ENCODE results near the gene ZFHX3. TPM values are rescaled to one million over a fixed set of nuclear protein-coding genes. Genes with fewer than 3 reads are reported as not detected.

The ZFHX3 gene
- total RNA-seq, 1 donor from 2014 or later: 2.3 TPM

DNA sequence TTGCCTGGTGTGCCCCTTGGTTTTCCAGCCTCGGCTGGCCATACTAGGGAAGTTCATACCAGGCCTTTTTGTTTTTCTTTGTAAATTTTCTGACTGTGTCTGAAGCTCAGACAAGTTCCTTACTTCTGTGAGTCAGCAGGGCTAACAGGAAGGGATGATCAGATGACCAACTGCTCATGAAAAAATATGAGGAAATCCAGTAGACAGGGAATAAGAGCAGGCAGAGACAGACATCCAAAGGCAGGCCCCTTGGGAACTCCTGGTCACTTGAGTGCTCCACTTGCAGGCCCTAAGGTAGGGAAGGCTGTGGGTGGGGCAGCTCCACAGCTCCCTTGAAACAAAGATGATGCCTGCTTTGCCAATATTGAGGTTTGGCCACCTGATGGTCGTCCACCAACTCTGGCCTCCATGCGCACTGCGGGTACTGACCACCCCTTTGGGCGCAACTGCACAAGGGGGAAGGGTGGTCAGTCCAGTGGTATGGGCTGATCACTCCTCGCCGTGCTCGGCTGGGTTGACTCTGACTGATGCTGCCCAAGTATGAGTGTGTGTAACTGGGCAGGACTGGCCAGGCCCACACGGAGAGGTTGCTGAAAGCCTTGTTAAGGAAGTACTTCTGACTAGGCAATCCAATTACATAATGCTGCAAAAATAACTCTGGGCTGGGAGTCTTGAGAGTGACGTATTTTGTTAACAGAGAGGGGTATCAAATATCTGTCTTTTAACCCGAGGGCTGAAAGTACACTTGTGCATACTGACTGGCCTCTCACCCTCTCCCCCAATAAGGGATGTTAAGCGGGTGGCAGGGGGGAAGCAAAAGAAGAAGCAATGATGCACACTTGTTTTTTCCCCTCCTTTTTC, 20.8 kb upstream of the ZFHX3 start:
- no peak for DNase-seq

DNA sequence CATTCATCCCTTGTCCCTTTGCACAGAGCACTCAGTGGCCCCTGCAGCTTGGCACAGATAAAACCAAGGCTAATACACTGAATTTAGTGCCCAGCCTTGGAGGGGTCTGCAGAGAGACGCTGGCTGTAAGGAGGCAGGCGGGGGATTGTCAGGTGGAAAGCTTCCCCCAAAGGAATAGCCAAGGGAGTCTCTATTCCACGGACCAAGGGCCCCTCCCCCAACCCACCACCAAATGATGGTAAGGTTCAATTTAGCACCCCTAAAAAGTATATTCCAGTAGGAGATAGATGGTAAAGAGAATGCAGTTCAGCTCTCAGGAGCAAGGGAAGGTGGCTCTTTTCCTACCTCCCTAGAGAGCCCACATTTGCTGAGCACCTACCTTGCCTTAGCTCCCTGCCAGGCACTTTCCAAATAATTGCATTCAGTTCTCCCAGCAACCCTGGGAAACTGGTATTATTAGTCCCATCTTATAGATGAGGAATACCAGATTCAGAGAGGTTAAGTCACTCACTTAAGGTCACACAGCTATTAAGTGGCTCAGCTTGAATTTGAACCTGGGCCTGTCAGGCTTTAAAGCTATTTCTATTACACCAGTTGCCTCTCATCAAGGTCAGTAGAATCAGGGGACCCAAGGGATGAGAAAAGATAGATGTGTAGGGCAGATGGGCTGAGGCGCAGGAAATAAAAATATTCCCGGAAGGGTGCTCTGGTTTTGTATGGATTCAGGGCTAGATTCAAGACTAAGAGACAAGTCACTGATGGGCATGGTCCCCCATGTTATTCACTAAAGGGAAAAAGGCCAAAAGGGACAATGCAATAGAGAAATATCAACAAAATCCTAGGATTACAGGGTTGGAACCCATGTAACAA, 20.0 kb upstream of the ZFHX3 start:
- no peak for DNase-seq

DNA sequence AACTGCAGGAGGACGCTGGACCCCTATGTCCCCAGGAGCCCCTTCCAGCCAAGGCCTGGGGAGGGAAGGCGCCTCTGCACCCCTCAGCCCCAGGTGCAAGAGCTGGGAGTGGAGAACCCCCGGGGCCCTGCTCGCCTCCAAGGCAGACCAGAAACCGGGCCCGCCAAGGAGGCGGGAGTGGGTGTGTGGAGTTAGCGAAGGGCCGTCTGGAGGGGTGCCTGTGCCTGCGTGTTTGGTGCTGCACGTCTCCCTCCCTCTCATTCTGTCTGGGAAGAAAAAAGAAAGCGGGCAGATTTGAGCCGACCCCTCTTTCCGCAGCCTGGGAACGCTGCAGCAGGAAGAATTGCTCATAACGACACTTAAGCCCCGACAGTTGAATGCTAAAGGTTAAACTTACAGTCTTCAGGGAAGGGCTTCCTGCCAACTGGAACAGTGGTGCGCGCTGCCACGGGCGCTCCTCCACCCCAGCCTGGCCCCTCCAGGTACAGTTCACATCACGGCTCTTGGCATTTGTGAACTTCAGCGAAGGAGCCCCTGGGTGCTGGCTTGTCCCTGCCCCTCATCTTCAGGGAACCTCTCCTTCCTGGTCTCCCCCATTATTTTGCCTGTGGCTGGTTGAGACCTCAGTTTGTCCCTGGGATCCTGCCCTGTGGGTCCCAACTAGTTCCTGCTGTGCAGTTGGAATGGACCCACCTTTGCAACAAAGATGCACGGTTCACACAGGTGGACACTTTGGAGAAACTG, 19.2 kb upstream of the ZFHX3 start:
- DNase-seq: no peak

DNA sequence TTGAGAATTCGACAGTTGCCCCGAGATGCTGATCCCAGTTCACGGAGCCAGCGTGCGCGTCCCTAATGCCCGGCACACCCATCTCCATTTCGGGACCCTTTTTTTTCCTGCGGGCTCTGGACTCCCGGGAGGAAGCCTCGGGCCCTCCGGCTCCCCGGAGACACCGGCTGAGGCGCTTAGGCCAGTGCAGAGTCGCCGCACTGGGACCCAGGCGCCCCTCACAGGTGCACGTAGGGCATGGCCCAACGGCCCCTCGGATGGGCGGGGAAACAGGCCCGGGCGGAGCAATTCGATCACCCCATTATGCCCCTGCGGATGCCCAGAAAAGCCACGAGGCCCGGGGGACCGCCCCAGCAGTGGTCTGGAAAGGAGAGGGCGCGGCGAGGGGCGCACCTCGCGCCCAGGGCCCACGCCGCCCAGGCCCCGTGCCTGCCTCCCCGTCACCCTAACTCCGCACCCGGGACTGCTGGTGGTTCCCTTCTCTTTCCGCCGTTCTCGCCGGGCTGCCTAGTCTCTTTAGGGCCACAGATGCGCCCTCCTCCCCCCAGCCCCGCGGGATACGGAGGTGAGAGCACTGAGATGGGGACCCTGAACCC, 18.5 kb upstream of the ZFHX3 start:
- no peak for DNase-seq

DNA sequence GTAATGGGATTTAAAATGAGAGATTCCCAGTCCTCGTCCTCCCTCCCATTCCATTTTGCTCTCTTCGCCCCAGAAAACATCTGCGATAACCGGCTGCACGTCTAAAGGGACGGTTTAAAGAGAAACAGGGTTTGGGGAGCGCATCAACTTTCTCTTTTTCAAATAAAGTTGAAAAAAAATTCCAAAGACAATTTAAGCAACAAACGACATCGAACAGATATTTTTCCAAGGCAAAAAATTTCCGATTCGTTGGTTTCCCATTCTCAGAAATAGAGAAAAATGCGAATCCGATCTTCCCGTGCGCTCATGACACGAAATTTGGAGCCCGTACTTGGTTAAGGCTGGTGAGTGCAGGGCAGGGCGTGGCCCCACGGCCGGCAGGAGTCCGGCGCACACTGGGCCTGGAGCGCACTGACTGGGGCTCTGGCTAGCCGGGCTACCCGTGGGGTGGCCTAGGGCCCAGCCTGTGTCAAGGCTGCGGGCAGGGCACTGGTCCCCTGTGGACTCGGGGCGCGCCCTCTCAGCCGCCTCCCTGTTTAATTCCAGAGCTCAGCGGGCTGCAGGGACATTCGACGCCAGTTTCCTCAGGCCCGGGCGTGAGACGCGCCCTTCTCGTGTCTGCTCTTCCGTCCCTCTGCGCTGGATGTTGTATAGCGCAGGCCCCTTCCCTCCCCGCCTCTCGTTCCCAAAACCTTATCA, 17.9 kb upstream of the ZFHX3 start:
- DNase-seq: no peak

DNA sequence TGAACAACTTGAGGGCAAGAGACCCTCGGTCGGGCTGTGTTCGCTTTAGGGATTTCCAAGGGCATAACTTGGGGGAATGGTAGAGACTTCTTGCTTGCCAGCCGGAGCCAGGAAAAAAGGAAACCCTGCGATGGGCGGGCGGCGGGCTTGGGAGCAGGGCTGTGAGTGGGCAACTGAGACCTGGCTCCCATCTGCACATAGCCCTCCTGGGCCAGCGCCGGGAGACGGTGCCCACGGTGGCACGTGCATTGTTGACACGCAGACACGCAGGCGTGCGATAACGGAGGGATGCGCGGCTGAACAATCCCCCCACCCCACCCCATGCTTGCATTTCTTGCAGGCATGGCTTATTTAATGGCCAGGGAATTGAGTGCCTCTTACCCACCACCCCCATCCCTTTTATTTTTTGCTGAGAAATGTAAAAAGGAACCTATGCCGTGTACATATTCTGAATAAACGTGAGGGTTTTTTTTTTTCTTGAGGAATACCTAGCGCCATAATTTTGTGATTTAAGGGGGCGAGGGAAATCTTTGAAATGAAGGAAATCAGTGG, 17.1 kb upstream of the ZFHX3 start:
- no peak for DNase-seq

DNA sequence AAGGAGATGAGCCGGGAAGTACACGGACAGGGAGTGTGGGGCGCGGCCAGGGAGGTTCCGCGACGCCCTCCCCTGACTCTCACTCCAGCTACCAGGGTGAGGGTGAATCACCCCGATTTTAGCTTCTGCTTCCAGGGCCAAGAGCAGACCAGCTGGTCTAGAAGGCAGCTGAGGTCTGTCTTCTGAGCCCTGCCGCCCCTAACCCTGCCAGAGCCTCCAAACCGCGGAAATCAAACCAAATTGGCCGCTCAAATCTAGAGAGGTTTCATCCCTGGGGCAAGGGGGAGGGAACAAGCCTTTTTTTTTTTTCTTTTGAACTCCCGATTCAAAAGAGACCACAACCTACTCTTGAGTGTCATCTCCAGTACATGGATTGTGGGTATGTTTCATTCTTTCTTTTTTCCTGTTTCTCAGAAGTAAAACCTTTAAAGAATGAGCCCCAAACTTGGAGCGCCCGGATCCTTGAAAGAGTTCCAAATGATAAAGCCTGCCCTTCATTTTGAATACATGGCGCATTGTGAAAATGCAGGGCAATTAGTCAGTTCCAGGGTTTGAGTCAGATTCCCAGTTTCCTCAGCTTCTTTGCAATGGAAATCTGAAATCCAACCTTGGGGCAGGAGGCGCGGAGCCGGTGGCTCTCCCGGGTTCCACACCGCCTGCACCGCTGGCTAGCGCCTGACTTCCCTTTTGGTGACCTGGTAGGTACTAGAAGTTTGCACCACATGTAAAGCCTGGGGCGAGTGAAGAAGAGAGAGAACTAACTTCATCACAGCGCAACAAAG, 16.5 kb upstream of the ZFHX3 start:
- DNase-seq: no peak

DNA sequence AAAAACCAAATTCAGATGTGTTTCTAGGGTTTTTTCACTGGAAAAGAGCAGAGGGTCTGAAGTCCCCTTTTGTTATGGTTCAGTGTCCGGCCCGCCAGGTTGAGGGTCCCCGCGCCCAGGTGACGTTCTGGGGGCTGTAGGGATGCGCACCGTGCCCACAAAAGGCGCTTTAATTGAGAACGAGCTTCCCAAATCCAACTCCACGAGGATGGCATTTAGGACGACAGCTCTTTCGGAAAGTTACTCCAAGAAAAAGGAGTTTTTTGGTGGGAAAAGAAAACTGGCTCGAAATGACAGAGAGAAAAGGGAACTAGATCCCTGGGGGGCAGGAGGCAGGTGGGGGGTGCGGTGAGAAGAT, 15.9 kb upstream of the ZFHX3 start:
- no peak for DNase-seq

DNA sequence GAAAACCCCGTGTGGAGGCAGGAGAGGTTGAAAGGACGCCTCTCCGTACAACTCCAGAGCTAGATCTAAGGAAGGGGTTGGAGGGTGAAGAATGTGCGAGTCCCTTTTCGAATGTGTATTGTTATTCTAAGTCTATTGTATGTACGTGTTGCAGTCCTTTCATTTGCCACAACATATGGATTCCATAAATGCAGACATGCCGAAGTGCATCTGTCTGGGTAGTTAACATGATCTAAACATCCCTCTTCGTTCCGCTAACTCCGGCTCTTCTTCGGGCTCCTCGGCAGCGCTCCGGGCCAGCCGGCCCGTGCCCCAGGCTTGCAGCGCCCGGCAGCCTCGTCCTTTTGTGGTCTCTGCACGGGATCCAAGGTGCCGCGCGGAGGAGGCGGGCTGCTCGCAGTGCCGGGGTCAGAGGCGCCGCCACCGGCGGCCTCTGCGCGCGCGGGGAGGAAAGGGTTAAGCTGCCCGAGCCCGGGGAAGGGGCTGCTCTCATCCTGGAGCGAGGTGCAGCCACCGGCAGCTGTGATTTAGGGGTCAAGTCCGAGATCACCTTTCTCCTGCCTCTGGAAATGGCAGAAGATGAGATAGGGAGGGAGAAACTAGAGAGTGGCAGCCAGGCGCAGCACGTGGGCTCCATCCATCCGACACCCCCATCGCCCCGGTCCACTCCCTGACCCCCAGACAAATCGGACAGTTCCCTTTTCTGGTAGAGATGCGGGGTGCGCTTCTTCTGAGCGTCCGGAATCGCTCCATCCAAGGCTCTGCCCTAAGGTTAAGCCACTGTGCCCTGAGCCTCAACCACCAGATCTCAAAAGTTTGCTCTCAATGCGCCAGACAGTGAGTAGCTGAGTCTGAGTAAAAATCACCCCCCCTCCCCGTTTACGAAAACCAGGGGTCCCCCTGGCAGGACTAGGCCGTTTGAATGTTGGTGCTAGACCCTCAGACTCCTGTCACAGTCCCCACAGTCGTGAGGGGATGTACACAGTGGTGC, 15.1 kb upstream of the ZFHX3 start:
- DNase-seq: no peak

DNA sequence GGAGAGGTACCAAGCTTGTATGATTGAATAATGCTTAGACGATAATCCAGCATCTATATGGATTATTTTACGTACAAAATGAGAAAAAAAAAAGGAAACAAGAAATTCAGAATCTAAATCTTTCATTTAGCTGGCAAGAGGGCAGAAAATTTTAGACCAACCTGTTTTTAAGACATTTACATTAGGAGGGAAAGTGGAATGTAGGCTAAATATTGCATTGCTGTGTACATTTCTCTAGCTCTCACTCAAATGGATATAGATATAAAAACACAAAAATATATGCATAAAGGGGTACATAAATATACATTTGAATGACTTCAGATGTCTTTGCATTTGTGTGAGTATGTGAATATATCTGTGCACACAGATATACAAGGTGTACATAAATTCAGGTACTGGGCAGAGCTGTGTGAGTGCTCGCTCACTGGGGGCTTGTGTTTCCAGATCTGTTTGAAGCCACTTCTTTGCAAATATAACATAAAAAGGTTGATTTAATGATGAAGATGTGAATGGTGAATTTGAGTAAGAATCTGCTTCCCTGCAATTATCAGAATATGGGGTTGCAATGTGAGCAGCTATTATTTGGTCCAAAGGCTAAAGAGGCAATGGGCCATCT, 14.2 kb upstream of the ZFHX3 start:
- DNase-seq: no peak

DNA sequence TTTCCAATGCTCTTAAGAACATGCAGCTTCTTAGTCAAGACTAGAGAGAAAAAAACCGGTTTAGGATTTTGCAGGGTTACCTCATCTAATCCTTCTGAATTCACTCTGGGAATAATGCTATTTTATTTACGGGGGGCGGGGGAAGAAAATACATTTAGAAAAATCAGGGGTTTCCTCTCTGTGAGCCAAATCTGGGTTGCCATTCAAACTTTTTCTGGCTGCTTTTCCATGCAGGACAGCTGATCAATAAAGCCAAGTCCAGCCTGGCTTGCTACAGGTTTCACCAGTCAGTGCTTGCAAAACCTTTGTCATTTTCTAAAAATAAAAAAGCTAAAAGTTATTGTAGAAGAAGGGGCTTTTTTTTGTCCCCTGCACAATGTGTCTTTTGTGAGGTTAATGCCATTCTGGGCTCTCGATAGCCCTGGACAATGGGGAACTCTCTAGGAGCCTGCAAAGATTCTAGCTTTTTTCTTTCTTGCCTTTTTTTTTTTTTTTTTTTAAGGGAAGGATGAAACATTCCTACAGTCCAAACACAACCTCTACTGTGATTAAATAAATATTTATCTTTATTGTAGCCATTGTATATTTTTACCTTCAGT, 13.1 kb upstream of the ZFHX3 start:
- DNase-seq: no peak

DNA sequence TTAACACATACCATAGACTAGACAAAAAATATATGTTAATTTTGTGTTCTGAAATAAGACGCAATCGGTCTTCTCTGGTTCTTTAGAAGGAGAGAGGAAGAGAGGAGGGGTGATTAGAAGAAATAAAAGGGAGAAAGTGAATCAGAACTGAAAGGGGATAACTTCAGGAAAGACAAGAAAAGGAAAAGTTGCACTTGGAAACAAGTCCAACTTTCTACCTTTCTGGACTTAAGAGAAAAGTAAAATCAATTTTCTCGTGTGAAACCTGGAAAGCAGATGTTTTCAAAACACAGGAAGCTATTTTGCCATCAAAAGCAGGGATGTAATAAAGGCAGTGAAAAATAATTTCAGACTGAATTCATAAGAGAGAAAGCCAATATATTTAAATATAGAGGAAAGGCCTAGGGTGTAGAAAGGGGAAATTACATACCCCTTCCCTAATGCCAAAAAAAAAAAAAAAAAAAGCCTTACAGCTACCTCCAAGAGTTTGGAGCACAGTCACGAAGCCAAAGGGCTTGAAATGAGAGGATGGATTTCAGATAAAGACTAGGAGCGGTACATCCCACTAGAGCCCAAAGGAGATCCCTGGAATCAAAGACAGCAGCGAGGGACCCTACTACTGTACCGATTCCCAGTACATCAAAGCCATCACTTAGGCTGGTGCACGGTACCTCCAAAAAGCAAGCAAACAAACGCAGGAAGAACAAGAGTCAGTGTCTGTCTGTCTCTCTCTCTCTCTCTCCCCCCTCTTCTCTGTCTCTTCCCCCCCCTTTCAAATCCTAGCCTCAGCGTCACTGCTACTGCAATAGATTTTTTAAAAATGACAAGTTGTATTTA, 12.1 kb upstream of the ZFHX3 start:
- DNase-seq: no peak

DNA sequence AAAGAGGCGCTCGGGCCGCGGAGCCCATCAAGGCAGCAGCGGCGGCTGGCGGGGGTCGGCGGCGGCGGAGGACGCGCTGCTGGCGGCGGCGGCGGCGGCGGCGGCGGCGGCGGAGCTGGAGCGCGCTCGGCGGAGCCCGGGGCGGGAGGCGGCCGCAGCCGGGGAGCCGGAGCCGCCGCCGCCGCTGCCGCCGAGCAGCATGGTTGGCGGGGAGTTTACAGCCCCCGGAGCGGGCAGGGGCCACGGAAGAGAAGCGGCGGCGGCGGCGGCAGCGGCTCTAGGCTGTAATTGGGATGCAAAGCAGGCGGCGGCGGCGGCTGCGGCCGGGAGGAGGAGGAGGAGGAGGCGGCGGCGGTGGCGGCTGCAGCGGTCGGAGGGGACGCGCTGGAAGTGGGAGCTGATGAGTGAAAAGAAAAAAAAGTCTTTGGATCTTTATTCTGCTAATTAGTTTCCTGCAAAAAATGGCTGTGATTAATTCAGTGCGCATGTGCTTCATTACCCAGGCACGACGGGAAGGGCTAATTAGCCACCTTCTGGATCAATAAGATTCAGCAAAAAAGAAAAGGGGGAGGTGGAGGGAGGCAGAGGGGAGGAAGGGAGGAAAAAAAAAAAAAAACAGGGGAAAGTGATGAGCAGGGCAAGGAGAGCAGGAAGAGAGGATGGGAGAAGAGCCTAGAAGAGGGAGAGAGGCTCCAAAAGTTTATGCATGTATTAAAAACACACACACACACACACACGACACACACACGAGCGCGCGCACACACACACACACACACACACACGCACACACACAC, 10.9 kb upstream of the ZFHX3 start:
- DNase-seq: no peak

DNA sequence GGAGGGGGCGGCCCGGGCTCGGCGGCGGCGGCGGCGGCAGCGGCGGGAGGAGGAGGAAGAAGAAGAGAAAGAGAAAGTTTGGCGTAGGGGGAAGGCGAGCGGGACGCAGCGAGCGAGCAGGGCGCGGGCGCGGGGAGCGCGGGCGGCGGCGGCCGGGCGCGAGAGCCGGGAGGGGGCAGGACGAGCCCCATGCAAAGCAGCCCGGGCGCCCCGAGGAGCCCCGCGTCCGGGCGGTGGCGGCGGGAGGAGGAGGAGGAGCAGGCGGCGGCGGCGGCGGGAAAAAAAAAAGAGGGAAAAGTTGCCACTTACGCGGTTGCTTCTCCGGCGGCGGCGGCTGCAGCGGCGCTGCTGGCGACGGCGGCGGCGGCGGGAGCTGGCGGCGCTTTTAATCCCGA, 10.3 kb upstream of the ZFHX3 start:
- no peak for DNase-seq

DNA sequence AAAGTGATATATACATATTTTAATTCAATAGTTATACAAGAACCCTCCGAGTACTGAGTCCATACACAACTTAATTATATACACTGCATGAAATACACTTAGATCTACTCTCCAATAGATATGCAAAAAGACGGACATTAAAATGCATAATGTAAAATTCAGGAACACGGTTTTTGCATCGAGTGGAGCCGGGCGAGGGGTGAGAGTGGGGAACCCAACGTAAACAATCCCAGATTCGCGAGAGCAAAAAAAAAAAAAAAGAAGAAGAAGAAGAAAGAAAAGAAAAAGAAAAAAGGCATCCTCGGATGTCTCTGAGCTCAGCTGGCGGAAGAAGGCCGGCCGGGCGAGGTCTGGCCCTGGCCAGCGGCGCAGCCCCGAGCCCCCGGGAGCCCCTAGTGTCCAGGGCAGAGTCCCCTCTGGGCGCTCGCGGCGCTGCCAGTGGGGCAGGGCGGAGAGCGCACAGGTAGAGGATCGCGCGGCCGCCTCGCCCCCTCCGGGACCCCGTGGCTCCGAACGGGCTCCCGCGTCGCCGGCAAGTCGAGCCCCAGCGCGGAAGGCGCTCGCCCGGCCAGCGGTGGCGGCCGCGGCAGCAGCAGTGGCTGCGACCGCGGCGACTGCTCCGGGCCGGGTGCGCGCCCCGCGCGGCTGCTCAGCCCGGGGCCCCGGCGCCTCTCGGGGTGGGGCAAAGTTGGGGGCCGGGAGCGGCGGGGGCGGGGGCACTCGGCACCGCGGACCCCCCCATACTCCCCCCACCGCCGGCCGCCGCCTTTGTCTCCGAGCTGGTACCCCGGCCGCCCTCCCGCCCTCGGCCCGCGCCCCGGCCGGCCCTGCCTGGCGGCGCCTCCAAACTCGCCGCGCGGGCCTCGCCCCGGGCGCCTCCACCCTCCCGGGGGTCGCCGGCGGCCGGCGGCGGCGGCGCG, 9.6 kb upstream of the ZFHX3 start:
- DNase-seq: no peak

DNA sequence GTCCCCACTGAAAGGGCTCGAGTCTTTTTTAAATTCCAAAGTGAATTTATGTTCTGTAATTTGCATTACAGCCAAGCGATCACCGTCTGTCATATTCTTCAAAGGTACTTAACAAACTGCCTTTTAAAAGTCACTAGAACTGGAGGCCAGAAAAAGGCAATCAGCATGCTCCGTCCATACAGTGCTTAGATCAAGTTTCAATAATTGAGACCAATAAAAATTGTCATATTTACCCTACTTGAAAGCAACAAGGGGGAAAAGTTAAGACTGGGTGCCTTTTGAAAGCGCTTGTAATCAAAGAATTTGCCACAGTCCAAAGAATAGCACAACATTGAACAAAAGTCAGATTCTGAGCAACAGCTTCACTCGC, 9.0 kb upstream of the ZFHX3 start:
- no peak for DNase-seq

All from occipital lobe (tissue), 2 donors.